SU-DHL-6 (cell line): ENCODE data around the gene TCP11L1.

Source experiments
- H2AFZ ChIP-seq: fragments of 200-600 bp; sonication (generic); 2 replicates; pipeline ENCODE4 v1.6.1; 2014; ENCODE audit warnings: low read depth, mild to moderate bottlenecking, moderate library complexity, mixed read lengths, antibody characterized with exemption, low read length; ENCODE audit not compliant: severe bottlenecking
- H3F3A ChIP-seq: fragments of 200-600 bp; shearing (Covaris generic); 2 replicates; pipeline ENCODE4 v1.6.0; 2016; ENCODE audit warnings: antibody characterized with exemption, mild to moderate bottlenecking; ENCODE audit not compliant: insufficient read depth
- H3K27ac ChIP-seq: fragments of 200-600 bp; sonication (generic); 2 replicates; pipeline ENCODE4 v1.5.1; 2016; ENCODE audit warnings: low read depth, mild to moderate bottlenecking, low read length, moderate library complexity, mixed read lengths
- H3K27me3 ChIP-seq: fragments of 200-600 bp; sonication (generic), shearing (Covaris generic); 2 replicates; pipeline ENCODE4 v1.6.0; 2014; ENCODE audit warnings: mild to moderate bottlenecking, low read length
- H3K36me3 ChIP-seq: fragments of 200-600 bp; sonication (generic); 2 replicates; pipeline ENCODE4 v1.6.1; 2014; ENCODE audit warnings: mild to moderate bottlenecking, low read length, mixed read lengths
- H3K4me2 ChIP-seq: fragments of 300-600, 200-600 bp; shearing (Covaris generic), sonication (generic); 2 replicates; pipeline ENCODE4 v1.6.0; 2014; ENCODE audit warnings: low read length, low read depth, mild to moderate bottlenecking; ENCODE audit not compliant: poor library complexity, severe bottlenecking
- H3K4me3 ChIP-seq: fragments of 200-600 bp; sonication (generic); 2 replicates; pipeline ENCODE4 v1.5.1; 2014; ENCODE audit warnings: antibody characterized with exemption, low read length, mild to moderate bottlenecking, mixed read lengths; ENCODE audit not compliant: insufficient read depth, poor library complexity, severe bottlenecking
- H3K79me2 ChIP-seq: fragments of 200-600 bp; sonication (generic); 2 replicates; pipeline ENCODE4 v1.6.1; 2014; ENCODE audit warnings: mild to moderate bottlenecking, low read length, moderate library complexity; ENCODE audit not compliant: insufficient read depth
- H3K9ac ChIP-seq: fragments of 200-600 bp; sonication (generic); 2 replicates; pipeline ENCODE4 v1.7.0; 2014; ENCODE audit warnings: mild to moderate bottlenecking, low read length
- H3K9me2 ChIP-seq: fragments of 200-600 bp; sonication (generic); replicated peaks from 2 replicates; pipeline ENCODE4 v1.6.1; 2014; ENCODE audit warnings: low read length; ENCODE audit not compliant: insufficient read depth
- H3K9me3 ChIP-seq: fragments of 200-600 bp; sonication (generic); 2 replicates; pipeline ENCODE4 v1.6.1; 2014; ENCODE audit warnings: low read length, mixed read lengths; ENCODE audit not compliant: insufficient read depth
- H4K20me1 ChIP-seq: fragments of 200-600 bp; sonication (generic); 2 replicates; pipeline ENCODE4 v1.6.1; 2014; ENCODE audit warnings: low read depth, mild to moderate bottlenecking, antibody characterized with exemption, low read length, moderate library complexity, mixed read lengths
- EZH2phosphoT487 ChIP-seq: fragments of 200-600 bp; sonication (generic), shearing (Covaris generic); conservative IDR thresholded peaks from 2 replicates; pipeline ENCODE4 v1.6.1; 2018; ENCODE audit warnings: mild to moderate bottlenecking, antibody characterized with exemption, low read length, moderate library complexity, mixed read lengths
- TF ChIP-seq, protein P1 (sequence below): fragments of 200-600 bp; sonication (generic); IDR thresholded peaks from one replicate; pipeline ENCODE4 v1.5.1; 2017; ENCODE audit warnings: antibody characterized with exemption, mild to moderate bottlenecking, low read length, moderate library complexity; ENCODE audit not compliant: insufficient read depth, poor library complexity, severe bottlenecking

Gene TCP11L1

DNA sequence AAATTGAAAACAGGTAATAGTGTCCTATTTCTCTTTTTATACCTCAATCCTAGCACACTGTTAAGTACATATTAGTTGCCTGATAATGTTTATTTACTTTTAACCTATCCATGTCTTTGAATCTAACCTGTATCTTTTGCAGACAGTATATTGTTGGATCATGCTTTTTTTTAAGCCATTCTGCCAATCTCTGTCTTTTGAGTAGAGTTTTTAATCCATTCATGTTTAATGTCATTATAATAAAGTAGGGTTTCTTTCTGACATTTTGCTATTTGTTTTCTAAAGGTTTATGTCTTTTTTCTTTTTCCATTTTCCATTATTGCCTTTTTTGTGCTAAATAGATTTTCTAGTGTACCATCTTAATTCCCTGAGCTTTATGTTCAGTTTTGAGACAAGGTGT is 47.5 kb upstream of the TCP11L1 start:
- Histone ChIP-seq H3K9me3 (no peaks in the 10 kb centered on the region), H3K36me3 (no peaks in the 10 kb centered on the region), H3K27me3 (no peaks in the 10 kb centered on the region), H3F3A (no peaks in the 10 kb centered on the region), H3K9me2 (no peaks in the 10 kb centered on the region), H3K79me2 (no peaks in the 10 kb centered on the region), H3K4me3 (no peak overlapping the region), H3K27ac (no peak overlapping the region), H3K4me2 (no peak overlapping the region), H3K9ac (no peak overlapping the region), H2AFZ (no peak overlapping the region), H4K20me1 (no peaks in the 10 kb centered on the region)
- TF ChIP-seq, protein P1, sequence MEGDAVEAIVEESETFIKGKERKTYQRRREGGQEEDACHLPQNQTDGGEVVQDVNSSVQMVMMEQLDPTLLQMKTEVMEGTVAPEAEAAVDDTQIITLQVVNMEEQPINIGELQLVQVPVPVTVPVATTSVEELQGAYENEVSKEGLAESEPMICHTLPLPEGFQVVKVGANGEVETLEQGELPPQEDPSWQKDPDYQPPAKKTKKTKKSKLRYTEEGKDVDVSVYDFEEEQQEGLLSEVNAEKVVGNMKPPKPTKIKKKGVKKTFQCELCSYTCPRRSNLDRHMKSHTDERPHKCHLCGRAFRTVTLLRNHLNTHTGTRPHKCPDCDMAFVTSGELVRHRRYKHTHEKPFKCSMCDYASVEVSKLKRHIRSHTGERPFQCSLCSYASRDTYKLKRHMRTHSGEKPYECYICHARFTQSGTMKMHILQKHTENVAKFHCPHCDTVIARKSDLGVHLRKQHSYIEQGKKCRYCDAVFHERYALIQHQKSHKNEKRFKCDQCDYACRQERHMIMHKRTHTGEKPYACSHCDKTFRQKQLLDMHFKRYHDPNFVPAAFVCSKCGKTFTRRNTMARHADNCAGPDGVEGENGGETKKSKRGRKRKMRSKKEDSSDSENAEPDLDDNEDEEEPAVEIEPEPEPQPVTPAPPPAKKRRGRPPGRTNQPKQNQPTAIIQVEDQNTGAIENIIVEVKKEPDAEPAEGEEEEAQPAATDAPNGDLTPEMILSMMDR, result no peak

DNA sequence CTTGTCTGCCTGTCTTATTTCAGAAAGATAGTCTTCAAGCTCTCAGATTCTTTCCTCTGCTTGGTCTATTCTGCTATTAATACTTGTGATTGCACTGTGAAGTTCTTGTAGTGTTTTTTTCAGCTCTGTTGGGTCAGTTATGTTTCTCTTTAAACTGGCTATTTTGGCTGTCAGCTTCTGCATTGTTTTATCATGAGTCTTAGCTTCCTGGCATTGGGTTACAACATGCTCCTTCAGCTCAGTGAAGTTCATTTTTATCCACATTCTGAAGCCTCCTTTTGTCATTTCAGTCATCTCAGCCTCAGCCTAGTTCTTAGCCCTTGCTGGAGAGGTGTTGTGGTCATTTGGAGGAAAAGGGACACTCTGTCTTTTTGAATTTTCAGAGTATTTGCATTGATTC is 39.2 kb upstream of the TCP11L1 start:
- Histone ChIP-seq H3K9me3 (no peaks in the 10 kb centered on the region), H3K9me2 (no peaks in the 10 kb centered on the region), H3F3A (no peaks in the 10 kb centered on the region), H3K27me3 (no peaks in the 10 kb centered on the region), H3K4me3 (no peak overlapping the region), H2AFZ (no peak overlapping the region), H3K9ac (no peak overlapping the region), H3K79me2 (no peaks in the 10 kb centered on the region), H3K4me2 (no peak overlapping the region), H4K20me1 (no peaks in the 10 kb centered on the region), H3K36me3 (no peaks in the 10 kb centered on the region), H3K27ac (no peak overlapping the region)
- TF ChIP-seq, protein P1, result no peak
- no peak for TF ChIP-seq EZH2phosphoT487

DNA sequence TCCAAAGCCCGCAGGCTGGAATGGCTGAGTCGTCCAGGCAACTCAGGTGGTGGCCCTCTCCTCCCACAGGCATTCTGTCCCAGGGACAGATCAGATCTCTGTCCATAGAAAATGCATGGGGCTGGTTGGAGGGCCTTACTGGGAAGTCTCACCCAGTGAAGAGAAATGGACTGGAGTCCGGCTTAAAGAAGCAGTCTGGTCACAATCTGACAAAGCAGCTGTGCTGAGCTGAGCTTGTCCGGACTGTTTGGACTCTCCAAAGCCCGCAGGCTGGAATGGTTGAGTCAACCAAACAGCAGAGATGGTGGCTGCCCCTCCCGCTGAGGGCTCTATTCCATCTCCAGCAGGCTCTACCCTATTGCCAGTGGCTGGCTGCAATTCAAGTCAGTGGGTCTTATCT is 38.1 kb upstream of the TCP11L1 start:
- H3K27ac ChIP-seq, result no peak overlapping the region
- H2AFZ ChIP-seq, result no peak overlapping the region
- TF ChIP-seq EZH2phosphoT487, result no peak
- TF ChIP-seq, protein P1, result no peak
- no peak overlapping the region for H3K4me3 ChIP-seq
- no peaks in the 10 kb centered on the region for H3K9me2 ChIP-seq
- H3K27me3 ChIP-seq, result no peaks in the 10 kb centered on the region
- no peak overlapping the region for H3K4me2 ChIP-seq
- H3K9ac ChIP-seq, result no peak overlapping the region
- no peaks in the 10 kb centered on the region for H3F3A ChIP-seq
- H3K79me2 ChIP-seq, result no peaks in the 10 kb centered on the region
- no peaks in the 10 kb centered on the region for H3K9me3 ChIP-seq
- H4K20me1 ChIP-seq, result no peaks in the 10 kb centered on the region
- no peaks in the 10 kb centered on the region for H3K36me3 ChIP-seq
